Sciatic nerve (tissue), 2 donors: Measurements from ENCODE around the gene SSTR1. TPM values are rescaled to one million over a fixed set of nuclear protein-coding genes. Genes with fewer than 3 reads are reported as not detected.
A peak's percentile ranks its signal among the peaks of the same experiment; 100 is the strongest.

Experiments used
- ATAC-seq: fragments of 200-7000 bp; cut with Tn5 transposase; one replicate; pipeline ENCODE4 v1.9.1; 2020; ENCODE audit warnings: mild to moderate bottlenecking, moderate library complexity
- DNase-seq: peaks from one replicate; pipeline ENCODE4 v3.0.0-alpha.2; 2020; ENCODE audit warnings: low spot score
- intact Hi-C: fragments of 100-400 bp; cut with DNase I; formaldehyde crosslinking; loops from one replicate; pipeline ENCODE4 v1.14.2; 2022
- total RNA-seq: library from RNA; stranded (reverse); fragmentation: NEBNext Ultra II Directional; extraction: Animal tissue kit (Norgen Biotek cat#: 25700); gene quantifications from one replicate; pipeline ENCODE4 v1.2.1, GENCODE V29; 2021
- donor health status: DM: no; HTN: no; CAD: no.
- donor health status: DM: no; HTN: no; CAD: no.

Gene SSTR1
- total RNA-seq, 1 donor from 2014 or later: 4.1 TPM

DNA sequence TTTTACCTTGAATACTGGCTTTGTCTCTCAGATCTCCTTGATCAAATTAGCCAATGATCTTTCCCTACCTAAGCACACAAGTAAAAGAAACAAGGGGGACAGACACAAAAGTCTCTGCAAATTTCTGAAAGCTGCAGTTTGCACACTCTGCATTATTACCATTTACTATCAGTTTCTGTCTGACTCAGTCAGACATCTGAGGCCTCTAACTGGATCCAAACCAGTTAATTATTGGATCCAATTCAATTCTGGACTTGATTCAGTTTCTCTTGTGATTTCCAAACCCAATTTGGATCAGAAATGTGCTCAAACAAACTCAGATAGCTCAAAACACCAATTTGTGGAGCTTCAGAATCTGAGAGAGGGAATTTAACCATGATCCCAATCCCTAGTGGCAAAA is 16.6 kb downstream of the SSTR1 start:
- ATAC-seq: no peak
- intact Hi-C loops: no loop called here
- no peak for DNase-seq

DNA sequence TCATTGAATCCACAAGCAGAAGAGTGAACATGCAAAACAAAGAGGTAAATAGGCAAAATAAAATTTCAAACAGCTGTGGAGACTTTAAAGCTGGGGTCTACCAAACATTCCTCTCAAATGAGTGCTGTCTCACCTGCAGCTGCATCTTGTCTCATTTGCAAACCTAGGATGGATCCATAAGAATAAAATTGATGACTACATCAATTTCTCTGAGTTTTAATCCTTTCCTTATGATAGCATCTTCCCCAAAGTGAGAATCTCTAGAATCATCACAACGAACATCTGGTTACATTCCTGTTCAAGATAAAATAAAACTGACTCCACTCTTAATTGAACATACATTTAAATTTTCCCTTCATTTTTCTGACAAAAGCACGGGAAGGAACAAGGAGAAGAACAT is 18.2 kb downstream of the SSTR1 start:
- intact Hi-C loops: no loop called here
- ATAC-seq: no peak
- no peak for DNase-seq

DNA sequence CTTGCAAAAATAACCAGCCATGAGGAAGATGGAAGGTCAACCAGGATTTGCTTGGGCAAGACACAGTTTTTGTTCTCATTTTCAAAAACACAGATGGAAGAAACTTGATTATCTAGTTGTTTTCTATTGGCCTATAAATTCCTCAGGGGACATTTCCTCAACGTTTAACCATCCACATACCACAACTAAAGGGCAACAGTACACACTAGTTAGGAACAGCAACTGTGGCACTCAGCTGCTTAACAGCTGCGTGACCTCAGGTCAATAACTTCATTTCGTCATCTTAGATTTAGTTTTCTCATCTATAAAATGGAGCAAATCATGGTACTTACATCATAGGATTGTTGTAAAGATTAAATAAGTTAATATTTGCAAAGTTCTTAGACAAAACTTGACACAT is 18.7 kb downstream of the SSTR1 start:
- DNase-seq (no peak), ATAC-seq (no peak)
- intact Hi-C loops: no loop called here

DNA sequence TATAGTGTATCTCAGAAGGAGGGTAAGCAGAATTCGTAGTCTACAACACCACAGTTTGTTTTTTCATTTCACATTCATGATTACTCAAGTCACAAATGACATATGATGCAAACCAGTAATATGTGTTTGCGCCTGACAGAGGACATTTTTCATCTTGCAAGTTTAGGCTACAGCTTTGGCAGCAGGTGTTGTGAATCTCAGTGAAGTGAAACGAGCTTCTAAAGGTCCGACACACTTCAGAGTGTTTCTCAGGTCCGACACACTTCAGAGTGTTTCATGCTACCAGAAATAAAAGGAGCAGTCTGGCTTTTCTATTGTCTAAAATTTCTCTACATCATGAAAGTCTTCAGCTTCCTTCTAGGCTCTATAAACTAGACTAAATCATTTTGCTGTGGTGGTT is 25.5 kb downstream of the SSTR1 start:
- ATAC-seq (no peak), DNase-seq (no peak)
- intact Hi-C loops: no loop called here

DNA sequence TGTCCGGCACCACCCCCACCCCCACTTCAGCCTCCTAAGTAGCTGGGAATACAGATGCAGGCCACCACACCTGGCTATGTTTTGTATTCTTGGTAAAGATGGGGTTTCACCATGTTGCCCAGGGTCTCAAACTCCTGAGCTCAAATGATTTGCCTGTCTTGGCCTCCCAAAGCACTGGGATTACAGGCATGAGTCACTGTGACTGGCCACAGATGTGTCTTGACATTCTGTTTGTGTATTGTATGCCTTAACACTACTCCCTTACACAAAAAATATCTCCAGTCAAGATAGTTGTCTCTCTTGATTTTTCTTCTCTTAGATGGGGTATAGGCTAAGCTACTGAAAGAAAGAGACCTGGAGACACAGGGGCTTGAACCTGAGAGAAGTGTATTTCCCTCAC is 30.6 kb downstream of the SSTR1 start:
- ATAC-seq (no peak), DNase-seq (no peak)
- intact Hi-C loops: no loop called here

DNA sequence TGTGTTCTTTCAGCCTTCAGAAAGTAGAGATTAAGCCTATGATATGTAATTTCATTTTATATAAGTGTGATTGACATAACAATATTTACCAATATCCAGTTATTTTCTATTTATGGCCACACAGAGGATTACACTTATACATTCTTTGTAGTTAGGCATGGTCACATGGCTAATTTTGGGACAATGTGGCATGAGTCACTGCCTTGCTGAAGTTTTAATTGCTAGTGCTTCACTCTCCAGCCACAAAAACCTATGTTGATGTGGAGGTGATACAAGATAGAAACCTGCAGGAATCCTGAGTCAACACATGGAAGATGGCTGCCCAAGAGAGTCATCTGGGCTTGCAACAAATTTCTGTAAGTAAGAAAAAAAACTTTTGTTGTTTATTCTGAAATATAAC is 31.2 kb downstream of the SSTR1 start:
- no peak for ATAC-seq
- intact Hi-C loops: no loop called here
- DNase-seq: no peak

DNA sequence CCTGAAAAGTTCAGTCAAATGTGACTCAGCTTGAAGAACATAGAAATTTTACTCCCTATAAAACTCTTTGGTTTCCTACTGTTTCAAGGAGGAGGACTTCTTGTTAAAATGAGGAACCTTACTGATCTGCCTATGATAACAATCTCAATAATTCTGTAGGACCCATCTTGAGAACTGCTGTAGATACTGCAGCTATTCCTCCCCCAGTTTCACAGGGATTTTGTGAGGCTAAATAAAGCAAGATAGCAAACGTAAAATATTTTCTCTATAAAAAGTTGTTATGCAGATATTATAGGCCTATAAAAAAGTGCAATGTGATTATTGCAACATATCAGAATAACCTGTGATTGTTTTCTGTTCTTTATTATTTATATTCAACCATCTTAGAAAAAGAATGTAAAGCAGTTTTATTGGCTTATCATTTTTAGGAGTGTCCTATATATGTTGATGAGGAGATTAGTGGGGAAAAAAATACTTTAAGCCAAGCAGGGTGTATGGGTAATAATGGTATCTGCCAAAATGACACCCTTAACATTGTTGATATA is 36.1 kb downstream of the SSTR1 start:
- intact Hi-C loops: no loop called here
- no peak for DNase-seq
- no peak for ATAC-seq

DNA sequence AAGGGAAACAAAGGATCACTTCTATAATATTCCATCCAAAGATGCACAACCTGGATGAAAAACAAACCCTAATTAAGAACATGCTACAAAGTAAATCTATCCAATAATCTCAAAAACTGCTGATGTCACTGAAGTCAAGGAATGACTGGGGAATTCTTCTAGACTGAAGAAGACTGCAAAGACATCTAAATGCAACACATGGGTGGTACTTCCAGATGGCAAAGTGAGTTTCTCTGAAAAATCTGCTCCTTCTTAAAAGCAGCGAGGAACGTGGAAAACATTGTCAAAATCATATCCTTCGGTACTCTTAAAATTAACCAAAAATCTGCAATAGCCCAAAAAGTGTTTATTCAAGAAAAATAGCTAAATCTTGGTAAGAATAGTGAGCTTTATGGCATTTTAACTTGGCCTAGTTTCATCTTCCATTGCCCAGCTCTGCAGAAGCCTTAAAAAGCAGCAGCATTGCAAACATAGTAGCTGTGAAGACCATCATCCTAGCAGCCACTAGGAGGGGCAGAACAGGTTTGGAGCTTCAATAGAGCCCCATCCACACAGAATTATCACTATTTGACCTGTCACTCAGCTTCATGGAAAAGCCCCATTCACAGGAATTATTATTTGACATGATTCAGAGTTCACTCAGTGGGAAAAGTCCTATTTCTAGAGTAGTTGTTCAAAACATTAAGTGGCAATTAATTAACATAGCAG is 40.8 kb downstream of the SSTR1 start:
- DNase-seq (no peak), ATAC-seq (no peak)
- intact Hi-C loops: no loop called here

DNA sequence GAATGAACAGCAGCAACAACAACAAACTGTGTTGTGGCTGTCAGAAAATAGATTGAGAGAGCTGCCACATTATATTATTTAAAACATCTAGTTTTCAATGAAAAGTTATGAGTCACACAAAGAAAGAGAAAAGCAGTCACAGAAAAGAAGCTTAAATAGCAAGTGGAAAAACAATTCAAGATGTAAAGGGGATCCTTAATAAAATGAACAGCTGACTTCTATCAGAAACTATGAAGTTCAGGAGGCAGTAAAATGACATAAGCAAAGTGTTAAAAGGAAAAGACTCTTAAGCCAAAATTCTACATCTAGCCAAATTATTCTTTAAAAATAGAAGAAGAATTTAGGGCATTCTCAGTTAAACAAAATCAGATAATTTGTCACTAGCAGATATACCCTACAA is 42.6 kb downstream of the SSTR1 start:
- intact Hi-C loops: no loop called here
- ATAC-seq (no peak), DNase-seq (no peak)

DNA sequence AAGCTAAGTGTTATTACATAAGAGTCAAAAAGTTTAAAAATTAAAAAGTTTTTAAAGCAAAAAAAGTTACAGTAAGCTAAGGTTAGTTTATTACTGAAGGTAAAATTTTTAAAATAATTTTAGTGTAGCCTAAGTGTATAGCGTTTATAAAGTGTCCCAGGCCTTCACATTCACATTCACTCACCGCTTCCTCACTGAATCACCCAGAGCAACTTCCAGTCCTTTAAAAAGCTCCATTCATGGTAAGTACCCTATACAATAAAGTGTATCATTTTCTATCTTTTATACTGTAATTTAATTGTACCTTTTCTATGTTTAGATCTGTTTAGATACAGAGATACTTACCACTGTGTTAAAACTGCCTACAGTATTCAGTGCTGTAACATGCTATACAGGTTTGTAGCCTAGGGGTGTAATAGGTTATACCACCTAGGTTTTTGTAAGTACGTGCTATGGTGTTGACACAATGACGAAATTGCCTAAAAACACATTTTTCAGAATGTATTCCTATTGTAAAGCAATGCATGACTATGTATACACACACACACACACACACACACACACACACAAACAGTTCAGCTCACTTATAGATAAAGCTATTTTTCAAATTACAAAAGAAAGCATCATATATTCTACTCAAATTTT is 44.5 kb downstream of the SSTR1 start:
- no peak for DNase-seq
- ATAC-seq: no peak
- intact Hi-C loops: no loop called here

DNA sequence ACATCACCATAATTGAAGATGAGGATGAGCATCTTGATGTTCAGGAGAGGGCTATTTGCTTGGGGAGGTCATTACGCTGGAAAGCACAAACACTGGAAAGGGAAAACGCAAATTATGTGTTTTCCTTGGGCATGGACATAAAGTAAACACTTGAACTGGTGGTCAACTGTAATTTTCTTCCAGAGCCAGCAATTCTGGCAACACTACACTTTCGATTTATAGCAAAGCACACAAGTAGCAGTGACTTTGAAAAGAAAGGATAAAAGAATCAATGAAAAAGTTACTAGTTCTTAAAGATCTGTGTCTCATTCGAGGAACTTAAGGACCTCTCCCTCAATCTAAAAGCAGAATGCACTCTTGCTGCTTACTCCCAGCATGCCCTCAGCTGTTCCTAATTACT is 46.0 kb downstream of the SSTR1 start:
- ATAC-seq (no peak), DNase-seq (no peak)
- intact Hi-C loops: no loop called here

DNA sequence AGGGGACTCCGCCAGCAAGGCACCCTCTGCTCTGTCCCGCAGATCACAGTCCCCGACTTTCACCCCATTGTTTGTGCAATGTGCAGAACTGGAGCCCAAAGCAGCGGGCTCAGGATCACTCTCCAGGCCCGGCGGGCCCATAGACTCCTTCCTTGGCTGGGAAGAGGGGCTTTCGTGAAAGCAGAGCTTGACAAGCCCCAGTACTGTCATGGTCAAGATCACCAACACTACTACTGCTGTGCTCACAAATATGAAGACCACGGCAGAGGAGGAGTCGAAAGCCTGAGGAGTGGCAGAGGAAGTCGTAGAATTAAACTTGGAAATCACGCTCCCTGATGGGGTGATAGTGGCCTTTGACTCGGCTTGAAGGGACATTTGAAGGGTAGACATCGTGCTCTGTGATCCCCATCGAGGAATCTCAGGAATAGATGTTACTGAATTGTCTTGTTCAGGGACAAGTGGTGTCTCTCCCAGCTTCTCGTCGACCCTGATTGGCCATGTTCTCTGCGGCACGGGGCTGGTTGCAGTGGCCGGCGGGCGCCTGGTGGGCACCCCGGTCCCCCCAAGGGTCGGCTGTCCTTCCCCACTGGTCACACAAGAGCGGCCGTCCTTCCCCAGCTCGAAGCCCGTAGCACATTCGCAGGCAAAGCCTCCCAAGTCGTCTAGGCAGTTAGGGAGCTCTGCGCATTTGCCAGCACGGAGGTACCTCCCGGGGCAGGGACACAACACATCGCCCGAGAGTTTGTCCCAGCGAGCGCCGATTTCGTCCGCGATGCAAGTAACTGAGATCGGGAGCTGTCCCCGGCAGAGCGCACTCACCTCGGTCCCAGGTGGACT is 47.1 kb downstream of the SSTR1 start:
- intact Hi-C loops: no loop called here
- peak; percentile 60 for DNase-seq
- peak; percentile 10 for ATAC-seq

DNA sequence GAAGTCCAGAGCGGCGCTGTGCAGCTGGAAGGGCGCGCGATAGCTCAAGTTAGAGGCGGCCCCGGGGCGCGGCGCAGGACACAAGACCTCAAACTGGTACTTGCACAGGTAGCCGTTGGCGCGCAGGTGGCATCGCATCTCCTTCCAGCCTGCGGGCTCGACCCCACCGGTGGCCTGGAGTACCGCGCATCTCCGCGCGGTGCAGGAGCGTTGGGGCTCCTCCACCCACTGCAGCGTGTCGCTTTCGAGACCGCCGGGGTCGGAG is 47.6 kb downstream of the SSTR1 start:
- intact Hi-C loops: no loop called here
- DNase-seq (no peak), ATAC-seq (peak; percentile 18)

DNA sequence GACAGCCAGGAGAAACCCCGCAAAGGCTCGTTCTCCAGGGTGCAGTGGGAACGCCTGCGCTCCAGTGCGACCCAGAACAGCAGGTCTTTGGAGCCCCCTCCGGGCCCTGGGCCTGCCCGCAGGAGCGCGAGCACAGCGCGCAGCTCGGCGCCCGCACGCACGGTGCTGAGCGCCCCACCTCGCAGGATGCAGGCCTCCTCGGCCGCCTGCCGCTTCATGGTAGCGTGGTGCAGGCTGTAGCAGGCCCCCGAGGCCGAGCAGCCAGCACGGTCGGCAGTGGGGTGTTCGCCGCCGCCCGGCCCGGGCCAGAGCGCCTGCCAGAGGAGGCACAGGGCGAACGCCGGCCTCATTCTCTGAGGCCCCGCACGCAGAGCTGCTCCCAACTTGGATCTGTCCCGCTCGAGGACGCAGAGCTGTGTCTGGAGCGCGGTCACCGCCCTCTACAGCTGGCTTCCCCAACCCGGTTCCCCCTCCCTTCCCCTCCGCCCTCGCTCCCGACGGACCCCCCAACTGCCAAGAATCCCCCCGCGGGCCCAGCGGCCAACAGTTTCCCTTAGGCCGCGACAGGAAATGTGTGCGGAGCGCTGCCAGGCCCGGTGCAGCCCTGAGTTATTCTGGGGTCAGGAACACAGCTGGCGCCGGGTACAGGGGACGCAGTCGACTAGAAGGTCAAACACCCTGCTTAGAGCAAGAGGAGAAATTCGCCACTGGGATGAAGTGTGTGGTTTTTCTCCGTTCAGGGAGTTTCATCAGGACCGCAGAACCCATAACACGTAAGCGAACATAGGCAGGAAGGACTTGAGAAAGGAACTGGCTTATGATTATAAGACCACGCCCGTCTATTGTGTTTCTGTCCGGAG is 48.2 kb downstream of the SSTR1 start, which contains the start of gene CLEC14A:
Gene CLEC14A (minus strand): TSS at position 421 of the 860 bp plus-strand sequence. CDS start 71 bp downstream, at position 350.
- DNase-seq (peak; percentile 77), ATAC-seq (peak; percentile 83)
- intact Hi-C loops: no loop called here

DNA sequence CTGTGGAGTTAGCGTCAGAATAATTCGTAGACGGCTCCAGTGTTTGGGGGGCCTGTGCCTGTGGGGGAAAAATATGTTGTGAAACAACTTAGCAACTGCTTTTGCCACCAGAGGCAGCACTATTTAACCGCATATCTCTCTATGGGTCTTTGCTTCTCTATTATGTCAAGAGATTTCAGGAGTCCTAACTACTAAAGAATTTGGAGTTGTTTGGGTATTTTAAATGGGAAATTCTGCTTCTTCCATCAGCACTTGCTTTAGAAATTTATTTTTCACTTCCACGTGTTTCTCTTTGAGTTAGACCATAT is 48.8 kb downstream of the SSTR1 start:
- ATAC-seq: peak; percentile 84
- DNase-seq: no peak
- intact Hi-C loops: no loop called here

DNA sequence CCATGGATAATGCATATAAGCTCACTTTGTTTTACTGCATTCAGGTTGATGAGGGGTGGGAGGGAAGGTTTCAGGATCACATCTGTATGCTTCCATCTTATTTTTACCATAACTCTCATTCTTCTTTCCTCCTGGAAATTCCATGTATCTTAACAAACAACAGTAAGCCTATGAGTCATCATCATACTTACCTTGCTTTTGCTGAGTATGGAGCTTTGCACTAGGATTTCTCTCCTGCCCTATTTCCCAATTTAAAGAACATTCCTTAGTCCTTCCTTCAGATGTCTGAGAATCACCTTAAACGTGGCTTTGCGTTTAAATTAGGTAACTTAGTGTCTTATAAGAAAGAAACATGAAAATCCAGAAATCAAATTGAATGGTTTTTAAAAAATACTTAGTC is 49.8 kb downstream of the SSTR1 start:
- intact Hi-C loops: no loop called here
- ATAC-seq (no peak), DNase-seq (no peak)

DNA sequence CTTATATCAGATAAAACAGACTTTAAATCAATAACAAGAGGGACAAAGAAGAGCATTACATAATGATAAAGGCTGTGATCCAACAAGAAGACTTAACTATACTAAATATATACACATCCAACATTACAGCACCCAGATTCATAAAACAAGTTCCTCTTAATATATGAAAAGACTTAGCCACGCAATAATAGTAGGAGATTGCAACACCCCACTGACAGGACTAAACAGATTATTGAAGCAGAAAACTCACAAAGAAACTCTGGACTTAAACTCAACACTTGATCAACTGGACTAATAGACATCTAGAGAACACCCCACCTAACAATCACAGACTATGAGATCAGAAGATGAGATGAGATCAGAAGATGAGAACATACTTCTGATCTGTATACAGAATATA is 53.9 kb downstream of the SSTR1 start:
- no peak for DNase-seq
- no peak for ATAC-seq
- intact Hi-C loops: no loop called here
